HG03060 (cell line): ENCODE data around the gene CASQ2.
"Not testable (repeated sequence)": the region's sequence is repeated elsewhere in the genome, so short reads cannot be mapped to it uniquely, and the experiment has no call there.

ENCODE experiments used
- ATAC-seq: cut with Tn5 transposase; IDR thresholded peaks from one replicate; pipeline ENCODE4 v1.9.1; 2021; ENCODE audit warnings: low read depth, moderate number of reproducible peaks; ENCODE audit not compliant: unreplicated experiment

Gene CASQ2

GRCh38 chr1:115781851-115782250 lies 13.3 kb upstream of the CASQ2 start:
- no peak for ATAC-seq

GRCh38 chr1:115781343-115781742 lies 12.8 kb upstream of the CASQ2 start:
- no peak for ATAC-seq

GRCh38 chr1:115780655-115781054 lies 12.1 kb upstream of the CASQ2 start:
- not testable (repeated sequence) for ATAC-seq

- not testable (repeated sequence) for ATAC-seq
These were observed 10.6 kb upstream of the CASQ2 start for GRCh38 chr1:115779075-115779474.

- ATAC-seq = peak; percentile 66
These were observed 3.4 kb upstream of the CASQ2 start for GRCh38 chr1:115771847-115772457.

GRCh38 chr1:115771094-115771846 lies 2.8 kb upstream of the CASQ2 start:
- no peak for ATAC-seq

- no peak for ATAC-seq
These were observed 1.1 kb downstream of the CASQ2 start for GRCh38 chr1:115767403-115767802.

GRCh38 chr1:115765091-115765490 lies 3.4 kb downstream of the CASQ2 start:
- no peak for ATAC-seq

- ATAC-seq = no peak
These were observed 4.0 kb downstream of the CASQ2 start for GRCh38 chr1:115764541-115764940.

- no peak for ATAC-seq
These were observed 5.7 kb downstream of the CASQ2 start for GRCh38 chr1:115762779-115763178.

- no peak for ATAC-seq
These were observed 6.8 kb downstream of the CASQ2 start for GRCh38 chr1:115761601-115762302.

- no peak for ATAC-seq
These were observed 10.7 kb downstream of the CASQ2 start for GRCh38 chr1:115757856-115758255.

- no peak for ATAC-seq
These were observed 11.2 kb downstream of the CASQ2 start for GRCh38 chr1:115757326-115757725.

GRCh38 chr1:115755456-115756370 lies 12.8 kb downstream of the CASQ2 start:
- no peak for ATAC-seq

- ATAC-seq = no peak
These were observed 14.7 kb downstream of the CASQ2 start for GRCh38 chr1:115753830-115754229.

- no peak for ATAC-seq
These were observed 15.2 kb downstream of the CASQ2 start for GRCh38 chr1:115753361-115753760.

GRCh38 chr1:115748401-115749150 lies 19.9 kb downstream of the CASQ2 start:
- ATAC-seq = no peak

- no peak for ATAC-seq
These were observed 22.4 kb downstream of the CASQ2 start for GRCh38 chr1:115746021-115746690.

- ATAC-seq = no peak
These were observed 23.8 kb downstream of the CASQ2 start for GRCh38 chr1:115744646-115745275.
